ENCODE data around the gene PCBP1.
A peak's percentile ranks its signal among the peaks of the same experiment; 100 is the strongest.

Gene PCBP1

DNA sequence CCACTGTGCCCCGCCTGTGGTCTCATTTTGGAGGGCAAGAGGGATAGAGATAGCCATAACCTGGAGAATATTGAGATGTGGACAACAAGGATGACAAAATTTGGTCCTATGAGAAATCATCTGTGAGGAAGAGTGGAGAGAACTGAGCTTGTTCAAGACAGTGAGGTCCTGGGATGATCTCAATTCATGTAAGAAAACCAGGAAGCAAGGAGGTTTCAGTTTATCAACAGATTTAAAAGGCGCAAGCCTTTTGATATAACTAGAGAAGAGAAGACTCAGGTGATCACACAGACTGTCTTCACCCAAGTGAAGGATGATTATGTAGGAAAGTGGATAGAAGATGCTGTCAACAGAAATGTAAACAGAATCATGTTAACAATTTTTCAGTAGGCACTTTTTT lies 39.1 kb downstream of the PCBP1 start:
- no peak for DNase-seq (ENCODE audit: low read depth)
- TF ChIP-seq, protein P1, sequence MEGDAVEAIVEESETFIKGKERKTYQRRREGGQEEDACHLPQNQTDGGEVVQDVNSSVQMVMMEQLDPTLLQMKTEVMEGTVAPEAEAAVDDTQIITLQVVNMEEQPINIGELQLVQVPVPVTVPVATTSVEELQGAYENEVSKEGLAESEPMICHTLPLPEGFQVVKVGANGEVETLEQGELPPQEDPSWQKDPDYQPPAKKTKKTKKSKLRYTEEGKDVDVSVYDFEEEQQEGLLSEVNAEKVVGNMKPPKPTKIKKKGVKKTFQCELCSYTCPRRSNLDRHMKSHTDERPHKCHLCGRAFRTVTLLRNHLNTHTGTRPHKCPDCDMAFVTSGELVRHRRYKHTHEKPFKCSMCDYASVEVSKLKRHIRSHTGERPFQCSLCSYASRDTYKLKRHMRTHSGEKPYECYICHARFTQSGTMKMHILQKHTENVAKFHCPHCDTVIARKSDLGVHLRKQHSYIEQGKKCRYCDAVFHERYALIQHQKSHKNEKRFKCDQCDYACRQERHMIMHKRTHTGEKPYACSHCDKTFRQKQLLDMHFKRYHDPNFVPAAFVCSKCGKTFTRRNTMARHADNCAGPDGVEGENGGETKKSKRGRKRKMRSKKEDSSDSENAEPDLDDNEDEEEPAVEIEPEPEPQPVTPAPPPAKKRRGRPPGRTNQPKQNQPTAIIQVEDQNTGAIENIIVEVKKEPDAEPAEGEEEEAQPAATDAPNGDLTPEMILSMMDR (IDR thresholded peaks at IDR 0.05; ENCODE audit: insufficient read depth, low read depth, low read length, missing control alignments) = no peak
- H3K4me3 ChIP-seq (ENCODE audit: low read depth, low read length) = peak overlapping the region; percentile 74

GRCh38 chr2:70128005-70128404 lies 40.7 kb downstream of the PCBP1 start:
- TF ChIP-seq, protein P1 (IDR thresholded peaks at IDR 0.05; ENCODE audit: insufficient read depth, low read depth, low read length, missing control alignments) = no peak
- H3K4me3 ChIP-seq (ENCODE audit: low read depth, low read length) = no peak overlapping the region
- DNase-seq (ENCODE audit: low read depth) = no peak

- DNase-seq (ENCODE audit: low read depth) = peak; percentile 44
- H3K4me3 ChIP-seq (ENCODE audit: low read depth, low read length) = peak overlapping the region; percentile 79
Observed at GRCh38 chr2:70131344-70132143, 44.3 kb downstream of the PCBP1 start.

DNA sequence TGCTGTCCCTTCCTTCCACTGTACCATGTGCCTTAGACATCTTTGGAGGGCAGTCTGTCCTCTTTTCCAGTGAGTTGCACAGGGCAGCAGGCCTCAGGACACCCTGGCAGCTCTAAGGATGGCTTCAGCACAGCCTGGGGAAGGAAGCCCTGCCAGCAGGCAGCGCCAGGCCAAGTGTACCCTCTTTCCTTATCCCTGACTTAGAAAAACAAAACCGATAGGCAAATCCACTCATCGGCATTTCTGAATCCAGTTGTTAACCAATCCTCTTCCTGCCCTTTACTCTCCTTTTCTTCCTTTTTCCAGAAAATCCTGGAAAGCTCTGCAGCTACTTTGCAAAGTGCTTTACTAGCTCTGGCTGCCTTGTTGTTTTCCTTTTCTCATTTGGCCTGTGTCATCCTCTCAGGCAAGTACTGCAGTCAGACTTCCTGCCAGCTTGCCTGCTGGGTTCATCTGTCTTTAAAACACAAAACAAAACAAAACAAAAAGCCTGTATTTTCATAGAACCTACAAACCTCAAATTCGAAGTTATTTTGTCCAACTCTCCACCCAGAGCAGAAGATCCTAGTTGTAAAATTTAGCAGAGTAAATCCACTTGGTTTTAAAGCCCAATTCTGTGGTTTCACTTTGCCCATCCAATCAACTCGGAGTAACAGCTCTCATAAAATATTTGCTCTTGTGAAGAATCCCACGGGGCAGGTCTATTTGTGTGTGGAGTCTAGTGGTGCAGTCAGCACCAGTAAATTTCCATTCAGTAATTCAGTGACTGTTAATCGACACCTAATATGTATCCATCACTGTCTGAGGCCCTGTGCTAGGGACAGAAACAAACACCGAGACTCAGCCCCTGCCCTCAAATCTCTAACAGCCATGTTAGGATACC lies 45.2 kb downstream of the PCBP1 start:
- peak overlapping the region; percentile 79 for H3K4me3 ChIP-seq (ENCODE audit: low read depth, low read length)
- TF ChIP-seq, protein P1 (IDR thresholded peaks at IDR 0.05; ENCODE audit: insufficient read depth, low read depth, low read length, missing control alignments) = no peak
- DNase-seq (ENCODE audit: low read depth) = peak; percentile 90

DNA sequence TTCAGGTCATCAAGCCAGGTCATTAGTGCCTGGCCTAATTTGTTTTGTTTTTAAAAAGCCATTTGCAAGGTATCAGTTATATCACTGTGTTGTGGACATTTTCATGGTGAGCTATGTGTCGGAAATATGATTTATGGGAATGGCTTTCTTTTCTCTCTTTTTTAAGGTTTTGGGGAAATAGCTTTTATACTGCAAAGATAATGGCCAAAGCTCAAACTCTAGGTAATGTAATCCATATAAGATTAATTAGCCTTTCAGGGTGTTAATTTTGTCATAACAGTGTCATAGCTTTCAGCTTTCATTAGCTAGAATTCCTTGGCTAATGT lies 45.8 kb downstream of the PCBP1 start:
- H3K4me3 ChIP-seq (ENCODE audit: low read depth, low read length) = peak overlapping the region; percentile 79
- TF ChIP-seq, protein P1 (IDR thresholded peaks at IDR 0.05; ENCODE audit: insufficient read depth, low read depth, low read length, missing control alignments) = no peak
- no peak for DNase-seq (ENCODE audit: low read depth)

DNA sequence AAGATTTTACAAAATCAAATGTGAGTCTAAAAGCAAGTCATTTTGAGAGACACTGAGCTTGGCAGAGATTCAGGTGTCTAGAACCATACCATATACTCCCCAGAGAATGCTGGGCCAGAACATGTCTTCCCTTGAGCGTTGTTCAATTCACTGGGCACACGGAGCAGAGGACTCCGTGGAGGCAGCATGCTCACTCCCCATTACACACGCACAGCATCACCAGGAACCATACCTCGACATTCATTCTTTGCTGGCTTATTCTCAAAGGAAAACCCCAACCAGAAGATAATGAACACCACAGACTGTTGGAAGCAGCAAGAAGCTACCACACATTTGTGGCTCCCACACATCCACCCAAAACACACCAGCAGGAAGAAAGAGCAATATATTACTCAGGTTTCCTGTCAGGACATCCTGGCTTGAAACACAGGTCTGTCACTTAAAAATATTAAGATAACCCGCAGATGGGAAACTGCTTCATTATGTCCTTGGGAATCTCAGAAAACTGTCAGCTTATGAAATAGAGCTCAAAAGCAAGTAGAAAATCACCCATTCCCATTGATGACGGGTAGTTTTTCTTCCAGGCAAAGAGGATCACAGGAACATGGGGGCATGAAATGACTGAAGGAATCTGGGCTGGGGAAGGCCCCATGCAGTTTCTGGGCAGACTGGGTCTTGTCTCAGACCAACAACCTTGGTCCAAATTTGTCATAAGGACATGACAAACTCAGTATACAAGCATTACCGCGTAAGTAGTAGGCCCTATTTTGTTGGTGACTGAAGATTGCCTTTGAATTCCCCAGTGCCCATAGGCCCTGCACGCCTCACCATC lies 46.4 kb downstream of the PCBP1 start:
- peak overlapping the region; percentile 79 for H3K4me3 ChIP-seq (ENCODE audit: low read depth, low read length)
- TF ChIP-seq, protein P1 (IDR thresholded peaks at IDR 0.05; ENCODE audit: insufficient read depth, low read depth, low read length, missing control alignments) = no peak
- DNase-seq (ENCODE audit: low read depth) = peak; percentile 85

DNA sequence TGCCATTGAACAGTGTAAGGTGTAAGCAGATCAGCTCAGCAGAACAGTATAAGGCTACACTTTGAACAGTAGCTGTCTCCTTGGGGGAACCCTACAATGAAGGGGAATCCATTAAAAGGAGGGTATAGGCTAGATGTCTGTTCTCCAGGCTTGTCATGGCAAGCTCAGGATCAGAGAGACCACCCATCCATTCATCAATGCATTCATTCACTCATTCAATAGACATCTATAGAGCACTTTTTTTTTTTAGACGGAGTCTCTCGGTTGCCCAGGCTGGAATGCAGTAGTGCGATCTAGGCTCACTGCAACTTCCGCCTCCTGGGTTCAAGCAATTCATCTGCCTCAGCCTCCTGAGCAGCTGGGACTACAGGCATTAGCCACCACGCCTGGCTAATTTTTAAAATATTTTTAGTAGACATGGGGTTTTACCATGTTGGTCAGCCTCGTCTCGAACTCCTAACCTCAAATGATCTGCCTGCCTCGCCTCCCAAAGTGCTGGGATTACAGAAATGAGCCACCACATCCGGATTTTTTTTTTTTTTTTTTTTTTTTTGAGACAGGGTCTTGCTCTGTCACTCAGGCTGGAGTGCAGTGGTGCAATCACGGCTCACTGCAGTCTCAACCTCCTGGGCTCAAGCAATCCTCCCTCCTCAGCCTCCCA lies 47.2 kb downstream of the PCBP1 start:
- peak; percentile 81 for DNase-seq (ENCODE audit: low read depth)
- H3K4me3 ChIP-seq (ENCODE audit: low read depth, low read length) = peak overlapping the region; percentile 79

Data from GM12865 (cell line).